Mesendoderm (in vitro differentiated cells): ENCODE data around the gene FOLR1.

Experiments
- DNase-seq: peaks from one replicate; pipeline ENCODE4 v3.0.0; 2013
- H2AK5ac ChIP-seq: 2 replicates; pipeline ENCODE4 v1.6.1; 2013; ENCODE audit warnings: low read length, inconsistent platforms
- H2BK120ac ChIP-seq: 2 replicates; pipeline ENCODE4 v1.6.1; 2013; ENCODE audit warnings: low read depth, mild to moderate bottlenecking, low read length, moderate library complexity, mixed read lengths
- H2BK15ac ChIP-seq: replicated peaks from 2 replicates; pipeline ENCODE4 v1.6.1; 2013; ENCODE audit warnings: low read depth, mild to moderate bottlenecking, moderate library complexity
- H2BK5ac ChIP-seq: 2 replicates; pipeline ENCODE4 v1.6.1; 2013; ENCODE audit warnings: low read length, inconsistent platforms
- H3K18ac ChIP-seq: 2 replicates; pipeline ENCODE4 v1.6.1; 2013; ENCODE audit warnings: mild to moderate bottlenecking, low read length, mixed read lengths
- H3K23ac ChIP-seq: one replicate; pipeline ENCODE4 v1.6.1; 2013; ENCODE audit warnings: low read length
- H3K27ac ChIP-seq: 2 replicates; pipeline ENCODE4 v1.5.1; 2013; ENCODE audit warnings: low read depth, mild to moderate bottlenecking, inconsistent platforms, low read length, moderate library complexity
- H3K27me3 ChIP-seq: 2 replicates; pipeline ENCODE4 v1.6.1; 2013; ENCODE audit warnings: low read length, control low read depth, mild to moderate bottlenecking, inconsistent platforms; ENCODE audit not compliant: insufficient read depth, poor library complexity
- H3K36me3 ChIP-seq: 2 replicates; pipeline ENCODE4 v1.6.1; 2013; ENCODE audit warnings: low read length, inconsistent platforms; ENCODE audit not compliant: control insufficient read depth, insufficient read depth
- H3K4ac ChIP-seq: one replicate; pipeline ENCODE4 v1.6.1; 2013; ENCODE audit warnings: low read depth, mild to moderate bottlenecking, low read length, moderate library complexity
- H3K4me1 ChIP-seq: 2 replicates; pipeline ENCODE4 v1.6.1; 2013; ENCODE audit warnings: low read depth, low read length, inconsistent platforms; ENCODE audit not compliant: control insufficient read depth
- H3K4me2 ChIP-seq: 2 replicates; pipeline ENCODE4 v1.6.1; 2013; ENCODE audit warnings: low read length
- H3K4me3 ChIP-seq: 2 replicates; pipeline ENCODE4 v1.5.1; 2013; ENCODE audit warnings: mild to moderate bottlenecking, low read length
- H3K56ac ChIP-seq: one replicate; pipeline ENCODE4 v1.6.1; 2013; ENCODE audit warnings: low read length
- H3K79me1 ChIP-seq: 2 replicates; pipeline ENCODE4 v1.6.1; 2013; ENCODE audit warnings: low read length, inconsistent platforms
- H3K79me2 ChIP-seq: 2 replicates; pipeline ENCODE4 v1.6.1; 2013; ENCODE audit warnings: mild to moderate bottlenecking, low read length; ENCODE audit not compliant: control insufficient read depth, insufficient read depth
- H3K9ac ChIP-seq: 2 replicates; pipeline ENCODE4 v1.6.1; 2013; ENCODE audit warnings: low read length, inconsistent platforms
- H4K5ac ChIP-seq: one replicate; pipeline ENCODE4 v1.6.1; 2013; ENCODE audit warnings: low read length
- H4K8ac ChIP-seq: one replicate; pipeline ENCODE4 v1.6.1; 2013; ENCODE audit warnings: low read depth, mild to moderate bottlenecking, control low read depth, low read length, moderate library complexity
- WGBS: extraction: QIAGEN DNeasy Blood & Tissue Kit; methylation state at CpG from one replicate; pipeline ENCODE4 v1.1.7; 2013; ENCODE audit warnings: low lambda C conversion rate, missing lambda C conversion rate; ENCODE audit not compliant: insufficient coverage; ENCODE audit errors: extremely low coverage; 5-methylcytosine and 5-hydroxymethylcytosine counted together

Gene FOLR1

DNA sequence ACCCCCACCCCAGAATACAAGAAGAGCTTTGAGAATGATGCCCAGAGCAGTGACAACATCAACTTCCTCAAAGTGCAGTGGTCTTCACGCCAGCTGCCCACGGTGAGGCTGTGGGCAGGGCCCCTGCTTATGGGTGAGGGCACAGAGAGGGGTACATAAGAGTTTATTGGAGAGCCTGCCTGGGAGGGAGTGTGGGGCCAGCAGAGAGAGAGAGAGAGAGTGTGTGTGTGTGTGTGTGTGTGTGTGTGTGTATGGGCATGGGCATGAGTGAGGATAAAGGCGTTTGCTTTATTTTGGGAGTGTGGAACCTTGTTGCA lies 42.5 kb downstream of the FOLR1 start:
- no peak overlapping the region for H2BK15ac ChIP-seq
- no peak overlapping the region for H3K27ac ChIP-seq
- no peak overlapping the region for H4K8ac ChIP-seq
- no peak overlapping the region for H2BK5ac ChIP-seq
- H2AK5ac ChIP-seq = no peak overlapping the region
- no peaks in the 10 kb centered on the region for H3K79me2 ChIP-seq
- no peak overlapping the region for H2BK120ac ChIP-seq
- H3K4me1 ChIP-seq = peaks cover 10% of the 10 kb centered on the region
- no peak overlapping the region for H3K4ac ChIP-seq
- no CpG with 5 or more reads among the region's 3 CpGs for WGBS
- no peak overlapping the region for H3K9ac ChIP-seq
- no peak overlapping the region for H3K56ac ChIP-seq
- peaks cover 31% of the 10 kb centered on the region for H3K36me3 ChIP-seq
- H3K27me3 ChIP-seq = no peaks in the 10 kb centered on the region
- no peak overlapping the region for H3K4me2 ChIP-seq
- H3K79me1 ChIP-seq = no peaks in the 10 kb centered on the region
- no peak overlapping the region for H3K4me3 ChIP-seq
- H3K23ac ChIP-seq = no peak overlapping the region
- no peak overlapping the region for H3K18ac ChIP-seq
- no peak overlapping the region for H4K5ac ChIP-seq
- DNase-seq = no peak

DNA sequence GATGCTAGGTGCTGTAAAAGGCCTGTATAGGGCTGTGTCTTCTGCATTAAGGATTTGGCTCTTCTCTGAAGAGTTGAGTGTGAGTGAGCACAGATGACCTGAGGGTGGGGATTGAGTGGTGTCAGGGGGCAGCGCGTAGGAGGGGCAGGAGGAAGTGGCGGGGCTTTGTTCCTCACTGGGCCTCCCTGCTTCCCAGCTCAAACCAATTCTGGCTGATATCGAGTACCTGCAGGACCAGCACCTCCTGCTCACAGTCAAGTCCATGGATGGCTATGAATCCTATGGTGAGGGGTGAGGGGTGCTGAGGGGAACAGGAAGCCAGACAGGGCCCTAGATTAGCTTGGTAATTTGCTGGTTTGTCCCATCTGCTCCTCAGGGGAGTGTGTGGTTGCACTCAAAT lies 43.0 kb downstream of the FOLR1 start:
- no peak overlapping the region for H3K4ac ChIP-seq
- H3K4me1 ChIP-seq = peaks cover 10% of the 10 kb centered on the region
- H2BK120ac ChIP-seq = no peak overlapping the region
- peaks cover 28% of the 10 kb centered on the region for H3K36me3 ChIP-seq
- H3K79me2 ChIP-seq = no peaks in the 10 kb centered on the region
- no peak overlapping the region for H2BK15ac ChIP-seq
- H2BK5ac ChIP-seq = no peak overlapping the region
- H3K4me3 ChIP-seq = no peak overlapping the region
- no peaks in the 10 kb centered on the region for H3K79me1 ChIP-seq
- H3K56ac ChIP-seq = no peak overlapping the region
- no peak overlapping the region for H4K8ac ChIP-seq
- WGBS = no CpG with 5 or more reads among the region's 4 CpGs
- H3K4me2 ChIP-seq = no peak overlapping the region
- no peak overlapping the region for H3K27ac ChIP-seq
- H3K23ac ChIP-seq = no peak overlapping the region
- no peak overlapping the region for H3K18ac ChIP-seq
- DNase-seq = no peak
- no peak overlapping the region for H3K9ac ChIP-seq
- H2AK5ac ChIP-seq = no peak overlapping the region
- no peak overlapping the region for H4K5ac ChIP-seq
- H3K27me3 ChIP-seq = peaks cover under 1% of the 10 kb centered on the region

- Histone ChIP-seq H2BK5ac (no peak overlapping the region), H4K5ac (no peak overlapping the region), H3K79me2 (no peaks in the 10 kb centered on the region), H2BK120ac (no peak overlapping the region), H3K23ac (no peak overlapping the region), H3K4me1 (peaks cover 10% of the 10 kb centered on the region), H2BK15ac (no peak overlapping the region), H3K4me2 (no peak overlapping the region), H3K4ac (no peak overlapping the region), H3K18ac (no peak overlapping the region), H3K36me3 (peaks cover 23% of the 10 kb centered on the region), H3K27ac (no peak overlapping the region), H3K56ac (no peak overlapping the region), H2AK5ac (no peak overlapping the region), H4K8ac (no peak overlapping the region), H3K9ac (no peak overlapping the region), H3K27me3 (peaks cover 6% of the 10 kb centered on the region), H3K4me3 (no peak overlapping the region), H3K79me1 (no peaks in the 10 kb centered on the region)
- no peak for DNase-seq
- WGBS = no CpG with 5 or more reads among the region's 17 CpGs
Observed at GRCh38 chr11:72235351-72236057, 43.6 kb downstream of the FOLR1 start.

DNA sequence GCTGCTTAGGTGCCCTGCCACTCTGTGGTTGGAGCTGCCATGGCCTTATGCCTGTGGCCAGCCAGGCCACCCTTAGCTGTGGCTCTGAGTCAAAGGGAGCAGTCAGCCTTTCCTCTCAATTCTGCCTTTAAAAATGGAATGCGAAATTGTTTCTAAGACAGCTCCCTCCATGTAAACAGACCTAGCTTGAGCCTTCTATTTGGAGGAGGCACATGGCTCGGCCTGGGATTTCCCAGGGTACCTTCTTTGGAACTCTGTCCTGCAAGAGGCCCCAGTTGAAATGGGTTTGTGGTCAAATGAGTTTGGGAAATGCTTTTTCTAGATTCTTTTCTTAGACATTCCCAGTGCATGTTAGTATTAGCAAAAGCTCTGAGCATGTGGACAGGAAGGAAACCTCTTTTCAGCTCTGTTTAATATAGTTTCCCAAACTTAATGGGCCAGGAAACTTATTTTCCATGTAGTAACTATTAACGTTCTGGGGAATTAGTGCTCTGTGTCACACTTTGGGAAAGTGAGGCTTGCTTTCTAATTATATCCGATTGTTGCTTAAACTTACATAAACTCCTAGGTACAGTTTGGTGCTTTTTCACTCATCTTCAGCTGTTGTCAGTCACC lies 44.2 kb downstream of the FOLR1 start:
- Histone ChIP-seq H2BK15ac (no peak overlapping the region), H3K9ac (no peak overlapping the region), H3K23ac (no peak overlapping the region), H2BK120ac (no peak overlapping the region), H4K8ac (no peak overlapping the region), H3K27ac (no peak overlapping the region), H2AK5ac (no peak overlapping the region), H3K56ac (no peak overlapping the region), H3K4me2 (no peak overlapping the region), H3K18ac (no peak overlapping the region), H4K5ac (no peak overlapping the region), H3K79me1 (no peaks in the 10 kb centered on the region), H3K79me2 (no peaks in the 10 kb centered on the region), H3K36me3 (peaks cover 18% of the 10 kb centered on the region), H3K4me1 (peaks cover 12% of the 10 kb centered on the region), H3K27me3 (peaks cover 11% of the 10 kb centered on the region), H3K4me3 (no peak overlapping the region), H3K4ac (no peak overlapping the region), H2BK5ac (no peak overlapping the region)
- no peak for DNase-seq
- no CpG with 5 or more reads among the region's 4 CpGs for WGBS

DNA sequence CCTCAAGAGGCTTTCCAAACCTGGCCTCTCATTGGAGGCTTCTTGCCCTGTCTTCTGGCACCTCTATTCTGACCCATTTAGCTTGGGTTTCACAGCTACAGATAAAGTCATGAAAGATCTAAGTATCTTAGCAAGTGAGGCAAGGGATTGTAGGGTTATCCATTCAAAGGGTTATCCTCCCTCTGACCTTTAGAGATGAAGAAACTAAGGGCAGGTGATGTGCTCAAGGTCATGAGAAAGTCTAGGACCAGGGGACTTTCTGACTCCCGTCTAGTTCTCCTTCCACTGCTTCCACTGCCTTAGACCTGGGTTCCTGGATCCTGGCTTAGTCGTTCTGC lies 44.8 kb downstream of the FOLR1 start:
- Histone ChIP-seq H3K27ac (no peak overlapping the region), H3K79me1 (no peaks in the 10 kb centered on the region), H2AK5ac (no peak overlapping the region), H3K18ac (no peak overlapping the region), H3K4me3 (no peak overlapping the region), H4K8ac (no peak overlapping the region), H3K9ac (no peak overlapping the region), H2BK120ac (no peak overlapping the region), H3K4me2 (no peak overlapping the region), H2BK15ac (no peak overlapping the region), H4K5ac (no peak overlapping the region), H3K23ac (no peak overlapping the region), H3K4ac (no peak overlapping the region), H3K79me2 (no peaks in the 10 kb centered on the region), H3K56ac (no peak overlapping the region), H2BK5ac (no peak overlapping the region), H3K27me3 (peaks cover 15% of the 10 kb centered on the region), H3K4me1 (peaks cover 12% of the 10 kb centered on the region), H3K36me3 (peaks cover 13% of the 10 kb centered on the region)
- DNase-seq = no peak
- WGBS = no CpG with 5 or more reads among the region's 2 CpGs
